GM12878 (cell line): ENCODE data around the gene SNAI1. TPM values are rescaled to one million over a fixed set of nuclear protein-coding genes. Genes with fewer than 3 reads are reported as not detected.

ENCODE experiments used
- ATAC-seq: fragments of 200-7000 bp; cut with Tn5 transposase; 3 replicates; pipeline ENCODE4 v1.9.1; 2020; ENCODE audit warnings: mild to moderate bottlenecking, moderate library complexity
- BruUV-seq: library from RNA; stranded (reverse); fragments of 400-500 nt; replicated peaks from 2 replicates; lab custom pipeline; 2021; lab: Mats Ljungman, UMichigan
- CTCF ChIA-PET: fragments of 300-600 bp; sonication (Branson Sonifier 250); formaldehyde crosslinking; extraction: SDS; loops from one replicate; lab custom pipeline; 2021; ENCODE audit warnings: inconsistent platforms; lab: Yijun Ruan, JAX
- POLR2A ChIA-PET: fragments of 350-600 bp; formaldehyde crosslinking; extraction: SDS; loops from one replicate; lab custom pipeline; 2021; ENCODE audit warnings: inconsistent platforms; lab: Charles Lee
- RAD21 ChIA-PET: fragments of 300-600 bp; sonication (Branson Sonifier 250); formaldehyde crosslinking; loops from one replicate; lab custom pipeline; 2023; ENCODE audit warnings: antibody characterized with exemption; ENCODE audit not compliant: unreplicated experiment; lab: Charles Lee
- SMC1A ChIA-PET: fragments of 300-600 bp; sonication (Branson Sonifier 250); formaldehyde crosslinking; loops from one replicate; lab custom pipeline; 2023; ENCODE audit not compliant: unreplicated experiment, uncharacterized antibody; lab: Charles Lee
- DNase-seq: peaks from one replicate; pipeline ENCODE4 v3.0.0-alpha.2; 2011; ENCODE audit warnings: low read depth, low spot score
- FAIRE-seq: peaks from 3 replicates; lab custom pipeline; 2011; peaks lifted over from hg19 to GRCh38; lab: Jason Lieb, UNC
- H2AFZ ChIP-seq: 2 replicates; pipeline ENCODE4 v1.6.0; 2011; ENCODE audit warnings: low read depth, low read length, control low read depth; ENCODE audit not compliant: control insufficient read depth
- H3K27ac ChIP-seq: 2 replicates; pipeline ENCODE4 v1.5.1; 2011; ENCODE audit warnings: control low read depth; ENCODE audit not compliant: control insufficient read depth, insufficient read depth
- H3K27me3 ChIP-seq, 2 experiments: replicated peaks in 1 of 2; 2 replicates each; pipeline versions ENCODE4 v1.6.0 to v1.6.1; 2011; ENCODE audit warnings: low read length in 1 of 2; ENCODE audit not compliant: control insufficient read depth in 2 of 2, insufficient read depth in 2 of 2
- H3K36me3 ChIP-seq, 2 experiments: 2 replicates each; pipeline ENCODE4 v1.5.1; 2011; ENCODE audit warnings: low read length in 1 of 2; ENCODE audit not compliant: control insufficient read depth in 2 of 2, insufficient read depth in 2 of 2
- H3K4me1 ChIP-seq: 2 replicates; pipeline ENCODE4 v1.6.1; 2011; ENCODE audit warnings: mild to moderate bottlenecking, low read length, moderate library complexity, mixed read lengths; ENCODE audit not compliant: control insufficient read depth, insufficient read depth
- H3K4me2 ChIP-seq: 2 replicates; pipeline ENCODE4 v1.6.0; 2011; ENCODE audit warnings: control low read depth; ENCODE audit not compliant: control insufficient read depth, insufficient read depth
- H3K4me3 ChIP-seq: fragments of 200-600 bp; sonication (generic); 2 replicates; pipeline ENCODE4 v1.5.1; 2016
- H3K79me2 ChIP-seq: 2 replicates; pipeline ENCODE4 v1.6.0; 2011; ENCODE audit warnings: low read length; ENCODE audit not compliant: control insufficient read depth, insufficient read depth
- H3K9ac ChIP-seq: 2 replicates; pipeline ENCODE4 v1.8.0; 2011; ENCODE audit warnings: low read length, control low read depth, mixed read lengths; ENCODE audit not compliant: control insufficient read depth, insufficient read depth
- H3K9me3 ChIP-seq: replicated peaks from 3 replicates; pipeline ENCODE4 v1.5.1; 2011; ENCODE audit warnings: mild to moderate bottlenecking, low read length; ENCODE audit not compliant: control insufficient read depth, insufficient read depth
- H4K20me1 ChIP-seq: 2 replicates; pipeline ENCODE4 v1.6.0; 2011; ENCODE audit not compliant: control insufficient read depth, insufficient read depth
- KDM1A ChIP-seq: fragments of 200-600 bp; sonication (generic); IDR thresholded peaks from 2 replicates; pipeline ENCODE4 v1.6.1; 2016; ENCODE audit warnings: borderline replicate concordance
- RAD21 ChIP-seq: IDR thresholded peaks from 2 replicates; pipeline ENCODE4 v1.6.1; 2011; ENCODE audit warnings: mild to moderate bottlenecking, low read depth, low read length, moderate library complexity; ENCODE audit not compliant: insufficient read depth
- SRF ChIP-seq, 2 experiments: IDR thresholded peaks; 2 replicates each; pipeline ENCODE4 v1.6.1; 2011; ENCODE audit warnings: low read depth in 2 of 2, low read length in 2 of 2, mild to moderate bottlenecking in 1 of 2, moderate library complexity in 1 of 2
- SUPT20H ChIP-seq: IDR thresholded peaks from 2 replicates; pipeline ENCODE4 v1.6.1; 2011; ENCODE audit warnings: low read depth, mild to moderate bottlenecking, low read length, moderate library complexity, borderline replicate concordance; ENCODE audit not compliant: control insufficient read depth
- TCF3 ChIP-seq: IDR thresholded peaks from 2 replicates; pipeline ENCODE4 v1.6.1; 2012; ENCODE audit warnings: low read depth, mild to moderate bottlenecking, low read length, borderline replicate concordance; ENCODE audit not compliant: insufficient read depth
- ZNF274 ChIP-seq: IDR thresholded peaks from one replicate; pipeline ENCODE4 v1.8.0; 2011; ENCODE audit not compliant: insufficient read length, insufficient read depth
- WGBS: methylation state at CpG from one replicate; pipeline ENCODE4 v1.1.6; 2016; ENCODE audit warnings: low lambda C conversion rate; ENCODE audit not compliant: insufficient replicate concordance, insufficient coverage; ENCODE audit errors: missing lambda C conversion rate; 5-methylcytosine and 5-hydroxymethylcytosine counted together
- in situ Hi-C: fragments of 300-500 bp; cut with MboI; formaldehyde crosslinking; loops from 9 replicates; pipeline ENCODE4 v1.14.3; 2018; ENCODE audit warnings: mixed read lengths
- intact Hi-C: fragments of 100-400 bp; cut with micrococcal nuclease; formaldehyde crosslinking; loops from one replicate; pipeline ENCODE4 v1.14.2; 2022; ENCODE audit not compliant: unreplicated experiment
- polyA plus RNA-seq, 11 experiments: library from polyadenylated mRNA; depleted of rRNA in 4 of 11; unstranded in 6 of 11; stranded (reverse) in 5 of 11; fragments of >200 nt; fragmentation: Nextera tagmentation in 4 of 11; fragmentation: Illumina TruSeq in 1 of 11; extraction: Ambion mirVana in 4 of 11; extraction: Trizol in 1 of 11; gene quantifications; 1 replicate in 1 of 11; 2 replicates in 10 of 11; pipeline versions ENCODE4 v1.2.1 to v1.2.3, GENCODE V29; 2011 to 2016; ENCODE audit warnings: inconsistent platforms in 2 of 11, missing spikeins in 2 of 11, low read depth in 1 of 11
- total RNA-seq, 4 experiments: library from RNA; depleted of rRNA in 3 of 4; stranded (reverse); fragments of >200 nt in 3 of 4; fragmentation: Illumina TruSeq in 1 of 4; extraction: Trizol in 1 of 4; gene quantifications; 2 replicates each; pipeline versions ENCODE4 v1.2.1 to v1.2.3, GENCODE V29; 2013 to 2021
- TF ChIP-seq, protein P1 (sequence below): IDR thresholded peaks from 2 replicates; pipeline ENCODE4 v1.6.1; 2012; ENCODE audit warnings: low read depth, low read length, improper control_type of control experiment

SNAI1 gene
- total and polyA plus RNA-seq, 10 of the 15 experiments (the other 5 are each of a cell fraction or from before 2014, with no cell fraction given), result 0.11 to 0.79 (median 0.24) TPM; not detected in 2

DNA sequence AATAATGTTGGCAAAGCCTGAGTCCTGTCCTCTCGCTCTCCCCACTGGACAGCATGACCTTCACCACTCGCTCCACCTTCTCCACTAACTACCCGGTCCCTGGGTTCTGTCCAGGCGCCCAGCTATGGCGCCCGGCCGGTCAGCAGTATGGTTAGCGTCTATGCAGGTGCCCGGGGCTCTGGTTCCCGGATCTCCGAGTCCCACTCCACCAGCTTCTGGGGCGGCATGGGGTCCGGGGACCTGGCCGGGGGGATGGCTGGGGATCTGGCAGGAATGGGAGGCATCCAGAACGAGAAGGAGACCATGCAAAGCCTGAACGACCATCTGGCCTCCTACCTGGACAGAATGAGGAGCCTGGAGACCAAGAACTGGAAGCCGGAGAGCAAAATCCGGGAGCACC lies 26.1 kb upstream of the SNAI1 start:
- no peak overlapping the region for H3K4me3 ChIP-seq
- FAIRE-seq (no peak), DNase-seq (no peak), ATAC-seq (no peak)
- no peak overlapping the region for H3K9ac ChIP-seq
- WGBS, result 97% methylated on average over 15 of the region's 18 CpGs
- H3K36me3 ChIP-seq, result peaks cover 14% of the 10 kb centered on the region in 2 experiments
- intact Hi-C loops (no loop called here), in situ Hi-C loops (no loop called here)
- ChIA-PET POLR2A (interaction anchor here (1.2 kb wide), 1 partner anchor 19 kb away, joined by 3 read pairs; no protein-coding TSS in a partner anchor), RAD21 (interaction anchor here (0.9 to 1.0 kb wide), 2 partner anchors 10 to 115 kb away, joined by 3 to 4 read pairs; no protein-coding TSS in a partner anchor), CTCF (interaction anchor here (0.7 to 1.2 kb wide), 4 partner anchors 9 to 115 kb away, joined by 3 to 4 read pairs (median 3); no protein-coding TSS in a partner anchor), SMC1A (interaction anchor here (1.0 to 1.1 kb wide), 2 partner anchors 15 to 115 kb away, joined by 3 read pairs; no protein-coding TSS in a partner anchor)
- no peak overlapping the region for H3K4me2 ChIP-seq
- H2AFZ ChIP-seq, result no peak overlapping the region
- no peaks in the 10 kb centered on the region for H3K9me3 ChIP-seq
- no peaks in the 10 kb centered on the region for H4K20me1 ChIP-seq
- no peak overlapping the region; the same call in 1 of the 2 replicates for H3K27ac ChIP-seq
- H3K27me3 ChIP-seq, result no peaks in the 10 kb centered on the region
- H3K4me1 ChIP-seq, result peaks cover 14% of the 10 kb centered on the region
- no peaks in the 10 kb centered on the region for H3K79me2 ChIP-seq
- TF ChIP-seq ZNF274 (no peak), SUPT20H (no peak), RAD21 (no peak), TCF3 (no peak), SRF (IDR thresholded peaks at IDR 0.05; ENCODE audit: low read depth in 2 of 2, low read length in 2 of 2) (no peak), KDM1A (no peak)
- TF ChIP-seq, protein P1, sequence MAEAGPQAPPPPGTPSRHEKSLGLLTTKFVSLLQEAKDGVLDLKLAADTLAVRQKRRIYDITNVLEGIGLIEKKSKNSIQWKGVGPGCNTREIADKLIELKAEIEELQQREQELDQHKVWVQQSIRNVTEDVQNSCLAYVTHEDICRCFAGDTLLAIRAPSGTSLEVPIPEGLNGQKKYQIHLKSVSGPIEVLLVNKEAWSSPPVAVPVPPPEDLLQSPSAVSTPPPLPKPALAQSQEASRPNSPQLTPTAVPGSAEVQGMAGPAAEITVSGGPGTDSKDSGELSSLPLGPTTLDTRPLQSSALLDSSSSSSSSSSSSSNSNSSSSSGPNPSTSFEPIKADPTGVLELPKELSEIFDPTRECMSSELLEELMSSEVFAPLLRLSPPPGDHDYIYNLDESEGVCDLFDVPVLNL, result no peak
- BruUV-seq, result no TSS peak
